ENCODE measurements around the gene CUEDC2.
"Not testable (repeated sequence)": the region's sequence is repeated elsewhere in the genome, so short reads cannot be mapped to it uniquely, and the experiment has no call there.

CUEDC2 gene

DNA sequence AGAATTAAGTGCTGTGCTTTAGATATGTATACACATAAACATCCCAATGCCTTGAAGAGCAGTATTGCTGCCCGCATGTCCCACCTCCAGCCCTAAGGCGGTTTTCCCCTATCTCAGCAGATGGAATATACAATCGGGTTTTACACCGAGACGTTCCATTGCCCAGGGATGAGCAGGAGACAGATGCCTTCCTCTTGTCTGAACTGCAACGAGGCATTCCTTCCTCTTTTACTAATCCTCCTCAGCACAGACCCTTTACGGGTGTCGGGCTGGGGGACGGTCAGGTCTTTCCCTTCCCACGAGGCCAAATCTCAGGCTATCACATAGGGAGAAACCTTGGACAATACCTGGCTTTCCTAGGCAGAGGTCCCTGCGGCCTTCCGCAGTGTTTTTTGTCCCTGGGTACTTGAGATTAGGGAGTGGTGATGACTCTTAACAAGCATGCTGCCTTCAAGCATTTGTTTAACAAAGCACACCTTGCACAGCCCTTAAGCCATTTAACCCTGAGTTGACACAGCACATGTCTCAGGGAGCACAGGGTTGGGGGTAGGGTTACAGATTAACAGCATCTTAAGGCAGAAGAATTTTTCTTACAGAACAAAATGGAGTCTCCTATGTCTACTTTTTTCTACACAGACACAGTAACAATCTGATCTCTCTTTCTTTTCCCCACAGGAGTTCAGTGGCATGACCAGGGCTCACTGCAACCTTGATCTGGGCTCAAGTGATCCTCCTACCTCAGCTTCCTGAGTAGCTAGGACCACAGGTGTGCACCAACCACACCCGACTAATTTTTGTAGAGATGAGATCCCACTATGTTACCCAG lies 22.5 kb upstream of the CUEDC2 start:
- DNase-seq, result not testable (repeated sequence)

DNA sequence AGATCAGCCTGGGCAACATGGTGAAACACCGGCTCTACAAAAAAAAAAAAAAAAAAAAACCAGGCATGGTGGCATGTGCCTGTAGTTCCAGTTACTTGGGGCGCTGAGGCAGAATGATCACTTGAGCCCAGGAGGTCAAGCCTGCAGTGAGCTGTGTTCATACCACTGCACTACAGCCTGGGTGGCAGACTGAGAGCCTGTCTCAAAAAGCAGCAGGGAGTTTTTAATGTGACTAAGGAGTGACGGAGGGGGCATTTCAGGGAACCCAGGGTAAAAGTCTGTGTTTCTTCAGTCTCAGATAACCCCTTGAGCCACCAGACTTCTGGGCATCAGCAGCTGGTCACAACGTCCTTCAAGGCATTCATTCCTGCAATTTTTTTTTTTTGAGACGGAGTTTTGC lies 21.1 kb upstream of the CUEDC2 start:
- DNase-seq, result no peak

DNA sequence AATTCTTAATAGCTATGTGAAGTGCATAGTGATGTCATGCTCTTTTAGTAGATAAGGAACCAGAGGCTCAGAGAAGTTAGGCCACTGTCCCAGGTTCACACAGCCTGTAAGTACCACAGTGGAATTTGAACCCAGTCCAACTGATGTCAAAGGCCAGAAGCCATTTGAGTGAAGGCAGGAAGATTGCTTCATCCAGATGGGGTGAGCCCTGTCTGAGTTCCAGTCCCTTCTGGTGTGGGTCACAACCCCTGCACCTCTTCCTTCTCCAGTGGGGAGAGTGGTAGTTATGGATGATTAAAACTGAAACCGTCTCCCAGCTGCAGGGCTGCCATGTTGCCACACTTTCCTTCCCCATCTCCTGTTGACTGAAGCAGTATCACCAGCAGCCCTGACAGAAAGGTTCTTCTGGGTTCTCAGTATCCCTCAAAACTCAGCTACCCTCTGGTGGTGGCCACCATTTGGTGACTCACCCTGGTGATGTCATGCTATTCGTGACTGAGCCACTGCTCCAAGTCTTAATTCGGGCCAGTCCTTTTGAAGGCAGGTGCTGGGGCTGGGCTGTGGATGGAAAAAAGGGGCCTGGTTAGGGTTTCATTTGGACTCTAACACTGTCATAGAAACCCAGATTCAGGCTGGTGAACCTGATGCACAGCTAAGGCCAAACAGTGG lies 20.4 kb upstream of the CUEDC2 start:
- DNase-seq, result peak in 1 of 2 donors; percentile 75

DNA sequence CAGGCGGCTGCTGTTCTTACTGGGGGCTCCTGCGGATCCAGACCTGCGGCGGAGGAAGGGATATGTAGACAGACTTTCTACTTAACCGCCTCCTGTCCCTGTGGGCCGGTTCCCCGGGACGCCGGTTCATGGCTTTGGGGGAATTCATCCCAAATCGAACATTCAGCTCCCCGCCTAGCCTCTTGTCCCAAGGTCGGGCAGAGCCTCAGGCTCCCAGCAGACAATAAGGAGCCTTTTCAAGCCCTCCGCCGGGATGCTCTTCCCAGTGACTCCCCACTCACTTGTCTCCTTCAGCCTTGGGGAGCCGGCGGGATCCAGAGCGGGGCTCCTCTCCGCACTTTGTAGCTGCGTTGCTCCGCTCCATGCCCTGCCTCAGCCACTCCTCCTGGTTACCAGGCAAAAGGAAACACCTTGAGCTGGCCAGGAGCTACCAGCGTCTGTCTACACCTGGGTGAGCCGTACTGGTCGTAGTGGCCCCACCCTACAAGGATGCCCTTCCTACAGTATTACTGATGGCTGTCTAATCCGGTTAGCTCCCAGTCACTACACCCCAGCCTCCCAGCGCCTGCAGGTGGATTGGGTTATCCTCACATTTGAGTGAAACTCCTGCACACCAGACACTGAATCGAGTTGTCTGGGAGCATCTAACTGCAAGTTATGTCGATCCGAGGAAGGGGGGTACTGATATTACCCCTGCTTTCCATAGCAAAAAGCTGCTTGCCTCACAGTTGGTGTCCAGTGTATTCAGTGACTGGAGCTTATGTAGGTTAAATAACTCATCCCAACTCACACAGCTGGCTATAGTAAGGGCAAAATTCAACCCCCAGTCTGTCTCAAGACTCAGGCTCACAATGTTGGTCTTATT lies 19.0 kb upstream of the CUEDC2 start, which contains the start of gene C10orf95:
TSS of gene C10orf95 (minus strand) at position 439 of the 865 bp plus-strand sequence. CDS start 450 bp downstream, outside the sequence.
- DNase-seq, result no peak

DNA sequence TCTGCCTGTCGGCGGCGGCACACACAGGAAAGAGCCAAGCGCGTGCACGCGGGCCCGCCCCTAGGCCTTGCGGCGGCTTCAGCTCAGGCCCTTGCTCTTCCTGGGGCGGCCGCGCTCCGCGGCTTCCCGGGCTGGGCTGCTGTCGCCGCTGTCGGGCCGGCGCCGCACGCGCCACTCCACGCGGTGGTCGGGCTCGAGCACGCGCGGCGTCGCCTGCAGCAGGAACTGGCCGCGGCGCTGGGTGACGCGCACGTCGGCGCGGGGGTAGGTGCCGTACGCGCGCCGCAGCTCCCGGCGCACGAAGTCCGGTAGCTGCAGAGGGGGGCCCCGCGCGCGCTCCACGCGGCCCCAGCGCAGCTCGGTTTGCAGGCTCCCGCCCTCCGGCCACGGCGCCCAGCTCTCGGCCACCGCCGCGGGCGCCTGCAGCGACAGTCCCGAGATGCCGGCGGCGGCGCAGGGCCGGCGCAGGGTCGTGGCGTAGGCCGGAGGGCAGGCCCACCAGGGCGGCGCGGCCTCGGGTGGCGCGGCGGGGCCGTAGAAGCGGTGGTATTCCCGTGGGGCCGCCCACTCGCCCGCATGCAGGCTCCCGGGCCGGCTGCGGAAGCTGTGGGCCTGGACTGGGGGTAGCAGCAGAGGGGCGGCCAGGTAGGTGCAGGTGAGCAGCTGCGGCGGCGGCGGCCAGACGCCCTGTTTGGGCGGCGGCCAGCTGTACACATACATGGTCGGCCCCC lies 18.2 kb upstream of the CUEDC2 start:
- DNase-seq, result peak; percentile 22 to 76

DNA sequence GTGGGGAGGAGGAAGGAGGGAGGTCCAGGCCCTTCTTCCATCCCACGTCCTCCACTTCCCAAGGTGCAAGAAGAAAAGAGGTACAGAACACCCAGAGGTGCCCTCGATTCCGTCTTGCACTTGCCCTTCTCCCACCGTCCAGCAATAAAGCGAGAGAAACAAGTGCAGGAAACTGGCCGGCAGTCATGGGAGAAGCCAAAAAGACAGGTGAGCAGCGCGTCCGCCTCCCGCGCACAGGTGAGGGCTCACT lies 17.7 kb upstream of the CUEDC2 start:
- no peak for DNase-seq

DNA sequence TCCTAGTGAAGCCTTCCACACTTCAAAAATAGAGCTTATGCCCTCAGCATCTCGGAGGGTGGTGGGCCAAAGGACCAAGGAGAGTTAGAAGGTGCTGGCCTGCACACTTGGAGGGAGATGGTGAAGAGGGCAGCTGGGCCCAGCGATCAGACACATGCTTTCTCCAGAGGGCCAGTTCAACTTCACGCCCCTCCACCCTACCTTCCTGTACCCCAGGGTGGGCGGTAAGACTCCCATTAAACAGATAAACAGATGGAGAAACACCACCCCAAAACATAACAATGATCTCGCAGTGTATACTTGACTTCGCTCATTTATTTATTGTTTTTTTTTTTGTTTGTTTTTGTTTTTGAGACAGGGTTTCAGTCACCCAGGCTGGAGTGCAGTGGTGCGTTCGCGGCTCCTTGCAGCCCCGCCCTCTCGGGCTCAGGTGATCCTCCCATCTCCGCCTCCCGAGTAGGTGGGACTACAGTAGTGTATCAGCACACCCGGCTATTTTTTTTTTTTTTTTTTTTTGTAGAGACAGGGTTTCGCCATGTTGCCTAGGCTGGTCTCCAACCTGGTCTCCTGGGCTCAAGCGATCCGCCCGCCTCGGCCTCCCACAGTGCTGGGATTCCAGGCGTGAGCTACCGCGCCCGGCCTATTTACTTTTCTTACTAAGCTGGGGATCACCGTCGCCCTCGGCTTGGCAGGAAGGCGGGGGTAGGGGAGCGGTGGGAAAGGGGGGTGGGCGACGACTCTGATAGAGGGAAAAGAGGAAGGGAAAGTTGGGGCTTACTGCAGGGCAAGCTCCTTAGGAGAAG lies 17.1 kb upstream of the CUEDC2 start:
- no peak for DNase-seq

DNA sequence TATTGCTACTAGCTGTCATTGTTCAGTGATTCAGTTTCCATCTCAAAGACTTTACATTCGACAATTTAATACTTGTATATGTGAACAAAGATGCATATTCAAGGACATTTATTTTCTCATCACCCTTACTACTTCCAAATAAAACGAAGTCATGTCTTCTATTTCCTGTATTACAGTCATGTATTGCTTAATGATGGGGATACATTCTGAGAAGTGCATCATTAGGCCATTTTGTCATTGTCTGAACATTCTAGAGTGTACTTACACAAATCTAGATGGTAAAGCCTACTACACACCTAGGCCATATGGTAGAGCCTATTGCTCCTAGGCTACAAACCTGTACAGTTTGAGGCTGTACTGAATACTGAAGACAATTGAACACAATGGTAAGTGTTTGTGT lies 12.5 kb upstream of the CUEDC2 start:
- no peak for DNase-seq

DNA sequence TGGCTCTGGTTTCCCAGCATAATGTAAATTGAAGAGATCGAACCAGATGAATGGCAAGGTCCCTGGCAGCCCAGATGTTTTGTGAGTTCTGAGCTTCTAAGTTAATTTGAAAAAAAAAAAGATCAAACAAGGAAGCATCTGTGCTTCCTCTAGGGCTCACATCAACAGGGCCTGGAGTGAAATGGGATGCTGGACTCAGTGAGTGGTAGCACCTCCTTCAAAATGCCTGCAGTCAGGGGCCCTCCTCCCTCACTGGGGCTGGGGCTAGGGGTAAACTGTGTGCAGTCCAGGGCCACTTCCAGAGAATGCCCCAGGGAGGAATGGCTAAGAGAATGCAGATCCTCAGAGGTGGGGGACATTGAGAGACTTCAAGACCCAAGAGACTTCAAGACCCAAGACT lies 6.0 kb upstream of the CUEDC2 start:
- DNase-seq, result no peak

DNA sequence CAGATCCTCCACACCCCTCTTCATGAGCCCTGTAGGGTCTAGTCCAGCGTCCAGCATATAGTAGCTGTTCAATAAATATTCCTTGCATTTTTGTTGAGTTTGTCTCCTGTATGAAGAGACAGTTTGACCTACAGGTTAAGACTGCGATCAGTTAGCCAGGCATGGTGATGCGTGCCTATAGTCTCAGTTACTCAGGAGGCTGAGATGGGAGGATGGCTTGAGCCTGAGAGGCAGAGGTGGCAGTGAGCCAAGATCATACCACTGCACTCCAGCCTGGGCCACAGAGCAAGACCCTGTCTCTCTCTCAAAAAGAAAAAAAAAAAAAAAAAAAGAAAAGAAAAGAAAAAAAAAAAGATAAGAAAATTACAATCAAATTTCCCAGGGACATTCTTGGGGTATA lies 5.1 kb upstream of the CUEDC2 start:
- DNase-seq, result no peak

DNA sequence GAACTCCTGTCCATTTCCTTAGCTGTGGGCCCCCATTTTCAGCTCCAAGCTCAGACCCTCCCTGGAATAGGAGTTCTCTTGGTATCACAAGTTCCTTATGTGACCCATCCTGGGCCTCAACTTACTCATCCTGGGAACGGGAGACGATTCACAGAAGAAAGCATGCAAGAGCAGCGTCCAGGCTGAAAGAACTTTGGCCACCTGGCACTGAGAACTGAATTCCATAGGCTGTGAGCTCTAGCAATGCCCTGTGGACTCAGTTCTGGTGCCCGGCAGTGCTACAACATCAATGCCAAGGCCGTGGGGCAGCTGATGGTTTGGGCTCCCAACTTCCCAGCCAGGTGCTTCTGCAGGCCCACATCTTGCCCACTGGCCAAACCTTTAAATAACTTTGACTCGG lies 3.9 kb upstream of the CUEDC2 start:
- no peak for DNase-seq

DNA sequence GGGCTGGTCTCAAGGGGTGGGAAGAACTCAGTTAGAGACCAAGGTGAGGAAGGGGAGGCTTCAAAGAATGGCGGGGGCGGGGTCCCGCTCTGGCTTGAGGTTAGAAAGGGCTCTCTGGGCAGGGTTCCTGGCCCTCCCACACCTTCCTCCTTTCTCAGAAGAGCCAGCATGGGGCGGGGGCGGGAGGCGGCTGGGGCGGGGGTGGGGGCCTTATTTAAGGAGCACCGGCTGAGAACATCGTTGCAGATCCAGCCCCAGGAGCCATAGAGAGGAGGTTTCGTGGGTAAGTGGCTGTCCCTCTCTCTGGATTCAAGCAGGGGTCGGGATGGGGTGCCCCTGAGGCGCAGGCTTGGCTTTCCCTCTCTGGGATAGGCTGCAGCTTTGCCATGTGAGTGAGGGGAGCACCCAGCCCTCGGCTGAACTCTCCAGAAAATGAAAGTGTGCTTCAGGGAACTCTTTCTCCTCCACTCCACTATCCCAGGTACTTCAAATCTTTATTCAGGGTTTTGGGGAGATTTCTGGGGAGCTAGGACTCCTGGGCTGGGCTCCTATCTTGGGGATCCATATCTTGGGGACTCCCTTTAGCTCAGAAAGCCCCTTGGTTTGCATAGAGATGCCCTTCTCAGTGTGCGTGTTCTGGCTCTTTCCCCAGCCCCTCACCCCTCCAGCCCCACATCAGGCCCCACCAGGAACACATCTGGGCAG lies 3.3 kb upstream of the CUEDC2 start:
- DNase-seq, result peak in 1 of 2 donors; percentile 53

DNA sequence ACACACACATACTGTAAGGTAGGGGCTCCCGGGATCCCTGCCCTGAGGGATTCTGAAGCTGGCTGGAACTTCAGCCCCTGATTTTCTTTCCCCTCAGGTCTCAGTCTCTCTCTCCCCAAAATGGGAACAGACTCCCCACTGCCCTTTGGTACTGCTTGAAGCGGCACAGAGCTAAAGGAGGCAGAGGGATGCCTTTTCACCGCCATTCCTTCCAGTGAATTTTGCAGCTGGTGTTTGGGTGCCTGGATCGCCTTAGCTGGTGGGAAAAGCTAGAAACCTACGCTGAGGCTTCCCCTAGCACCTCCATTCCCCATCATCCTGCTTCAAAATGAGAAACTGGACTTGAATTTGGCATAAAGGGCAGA lies 2.7 kb upstream of the CUEDC2 start:
- no peak for DNase-seq

DNA sequence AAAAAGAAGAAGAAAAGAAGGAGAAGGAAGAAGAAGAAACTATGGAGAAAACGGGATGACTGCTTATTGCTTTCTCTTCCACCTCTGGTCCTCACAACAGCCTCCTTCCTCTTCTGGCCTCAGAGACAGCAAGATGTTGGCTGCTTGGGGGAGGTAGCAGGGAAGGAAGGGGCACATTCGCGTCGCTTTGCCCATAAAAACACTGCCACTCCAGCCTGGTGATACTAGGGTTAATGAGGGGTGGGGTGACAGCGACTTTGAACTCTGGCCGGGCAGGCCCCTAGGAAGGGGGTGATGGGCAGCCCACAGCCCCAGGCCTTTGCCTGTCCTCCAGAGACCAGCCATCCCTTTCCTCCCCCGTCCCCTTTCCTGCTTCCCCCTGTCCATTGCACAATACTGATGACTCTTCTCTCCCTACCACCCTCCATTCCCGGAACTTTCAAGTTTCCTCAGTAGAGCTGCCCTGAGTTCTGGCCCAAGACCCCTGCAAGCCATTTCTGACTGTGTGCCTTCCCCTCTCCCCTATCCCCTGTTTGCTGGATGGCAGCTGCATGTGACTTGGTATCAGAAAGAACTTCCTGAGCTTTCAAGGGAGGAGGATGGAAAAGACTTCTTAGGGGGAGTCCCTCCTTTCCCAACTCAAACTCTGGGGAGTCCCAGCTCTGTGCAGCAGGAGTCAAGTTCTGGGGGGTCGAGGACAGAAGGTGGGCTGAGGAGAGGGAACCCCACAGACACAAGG lies 2.2 kb upstream of the CUEDC2 start:
- DNase-seq, result no peak

DNA sequence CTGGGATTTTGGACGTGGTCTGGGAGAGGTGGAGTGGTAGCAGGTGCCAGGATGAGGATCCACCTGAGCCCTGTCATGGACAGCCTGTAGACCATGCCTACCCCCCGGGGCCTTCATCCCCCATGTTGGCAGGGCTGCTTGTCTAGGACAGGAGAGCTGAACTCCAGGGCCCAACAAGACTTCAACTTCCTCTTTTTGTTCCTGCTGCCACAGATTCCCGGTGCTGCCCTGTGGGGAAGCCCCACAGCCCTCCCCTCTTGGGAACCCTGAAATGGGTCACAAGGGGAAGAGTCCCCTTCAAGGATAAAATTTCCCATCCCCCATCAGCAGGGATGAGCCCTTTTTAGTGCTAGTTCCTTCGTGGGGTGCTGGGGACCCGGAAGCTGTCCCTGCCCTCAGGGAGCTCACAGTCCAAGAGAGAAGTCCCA lies 1.3 kb upstream of the CUEDC2 start:
- DNase-seq, result peak; percentile 25 to 45

DNA sequence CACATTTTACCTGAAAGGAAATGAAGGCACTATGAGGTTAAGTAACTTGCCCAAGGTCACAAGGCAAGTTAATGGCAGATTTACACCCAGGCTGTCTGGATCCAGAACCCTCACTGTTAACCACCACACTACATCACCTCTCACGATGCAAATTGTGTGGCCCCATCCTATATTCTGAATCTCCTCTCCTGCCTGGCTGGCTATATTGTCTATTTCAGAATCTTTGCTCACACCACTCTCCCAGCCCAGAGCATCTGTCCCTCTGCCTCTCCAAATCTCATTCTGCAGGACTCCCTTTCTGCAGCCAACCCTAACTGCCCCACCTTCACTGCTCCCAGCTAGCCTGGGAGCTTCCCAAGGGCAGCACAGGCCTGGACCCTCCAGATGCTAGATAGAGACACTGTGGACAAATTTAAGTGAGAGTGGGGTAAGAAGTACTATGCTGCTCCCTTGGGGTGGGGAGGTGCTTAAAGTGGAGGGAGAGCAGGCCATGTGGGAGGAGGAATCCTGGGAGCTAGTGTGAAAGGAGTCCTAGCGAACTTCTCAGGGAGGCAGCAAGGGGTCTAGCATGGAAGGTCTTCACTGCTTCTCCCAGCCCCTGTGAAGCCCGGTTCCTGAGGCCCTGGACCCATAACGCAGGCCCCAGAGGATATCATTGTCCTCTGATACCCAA lies 786 bp downstream of the CUEDC2 start:
- no peak for DNase-seq

DNA sequence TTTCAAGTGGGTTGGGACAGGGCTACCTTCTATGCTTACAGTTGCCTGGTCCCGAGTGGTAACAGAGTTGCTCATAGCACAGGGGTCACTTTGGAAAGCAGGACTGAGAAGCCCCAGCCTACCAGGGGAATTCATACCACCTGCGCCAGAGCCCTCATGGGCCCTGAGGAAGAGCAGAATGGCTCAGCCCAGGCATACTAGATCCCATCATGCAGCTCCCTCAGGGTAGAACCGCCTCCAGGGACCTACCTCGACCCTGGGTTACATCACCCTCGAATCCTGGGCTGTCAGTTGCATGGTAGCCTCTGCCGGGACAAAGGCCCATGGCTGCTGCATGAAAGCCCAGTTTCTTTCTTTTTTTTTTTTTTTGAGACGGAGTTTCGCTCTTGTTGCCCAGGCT lies 2.9 kb downstream of the CUEDC2 start:
- DNase-seq, result no peak

DNA sequence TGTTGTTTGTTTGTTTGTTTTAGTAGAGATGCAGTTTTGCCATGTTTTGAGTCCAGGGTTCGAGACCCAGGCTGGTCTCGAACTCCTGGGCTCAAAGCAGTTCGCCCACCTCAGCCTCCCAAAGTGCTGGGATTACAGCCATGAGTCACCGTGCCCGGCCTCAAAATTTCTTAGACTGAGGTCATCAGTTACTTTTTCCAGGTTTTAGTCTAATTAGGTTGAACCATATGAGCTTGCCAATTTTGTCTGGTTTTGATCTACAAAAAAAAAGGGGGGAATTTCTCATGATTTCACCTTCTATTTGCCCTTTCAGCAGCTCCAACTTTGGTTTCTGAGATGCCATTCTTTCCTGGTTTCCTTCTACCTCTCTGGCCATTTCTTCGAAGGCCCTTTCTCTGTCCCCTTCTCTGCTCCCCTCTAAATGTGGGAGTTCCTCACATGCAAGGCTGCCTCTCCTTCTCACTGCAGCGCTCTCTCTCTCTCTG lies 5.5 kb downstream of the CUEDC2 start:
- DNase-seq, result no peak

DNA sequence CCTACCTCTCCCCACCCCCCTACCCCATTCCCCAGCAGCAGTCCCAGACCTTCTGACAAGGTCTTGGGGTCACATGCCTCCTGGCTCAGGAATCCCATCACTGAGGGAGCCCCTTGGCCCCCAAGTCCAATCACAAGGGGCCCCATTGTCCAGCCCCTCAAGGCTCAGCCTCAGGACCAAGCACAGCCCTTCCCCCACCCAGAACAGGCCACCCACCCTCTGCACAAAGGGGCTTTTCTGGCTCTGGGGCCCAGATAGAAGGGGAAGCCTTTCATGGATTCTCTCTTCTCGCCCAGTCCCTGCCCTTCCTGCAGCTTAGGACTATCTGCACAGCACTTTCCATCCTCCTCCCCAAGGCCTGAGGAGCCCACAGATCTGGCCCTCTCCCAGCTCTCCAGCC lies 6.9 kb downstream of the CUEDC2 start:
- no peak for DNase-seq

DNA sequence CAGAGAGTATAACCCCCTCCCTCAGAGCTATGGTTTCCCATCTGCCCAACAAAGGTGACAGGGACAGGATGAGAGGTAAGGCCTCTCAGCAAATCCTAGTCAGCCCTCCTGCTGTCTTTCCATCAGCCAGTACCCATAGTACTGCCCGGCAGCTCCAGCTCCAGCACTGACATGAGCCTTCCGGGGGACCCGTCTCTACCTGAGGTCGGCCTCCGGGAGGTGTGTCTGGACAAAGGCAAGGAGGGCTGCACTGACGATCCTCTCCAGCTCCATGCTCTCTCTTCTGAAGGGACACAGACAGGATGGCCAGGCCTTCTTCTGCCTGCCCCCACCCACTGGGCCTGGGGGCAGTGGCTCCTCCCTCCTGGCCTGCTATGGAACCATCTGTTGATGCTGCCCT lies 7.5 kb downstream of the CUEDC2 start:
- no peak for DNase-seq
